Trophoblast cell (in vitro differentiated cells and primary cell): ENCODE results near the gene HIF3A.

ENCODE experiments used
- DNase-seq, 2 donors: peaks; one replicate each; pipeline ENCODE4 v3.0.0-alpha.2; 2016
- H2AFZ ChIP-seq: 2 replicates; pipeline ENCODE4 v1.6.1; 2013; ENCODE audit warnings: low read length, moderate library complexity, mild to moderate bottlenecking; ENCODE audit not compliant: insufficient read depth, poor library complexity
- H2AK5ac ChIP-seq: 2 replicates; pipeline ENCODE4 v1.6.1; 2013; ENCODE audit warnings: mild to moderate bottlenecking, low read length
- H2BK120ac ChIP-seq: 2 replicates; pipeline ENCODE4 v1.6.1; 2013; ENCODE audit warnings: low read length, mild to moderate bottlenecking, moderate library complexity; ENCODE audit not compliant: insufficient read depth, poor library complexity
- H2BK12ac ChIP-seq: 2 replicates; pipeline ENCODE4 v1.6.1; 2013; ENCODE audit warnings: mild to moderate bottlenecking, low read length, moderate library complexity
- H2BK5ac ChIP-seq: 2 replicates; pipeline ENCODE4 v1.6.1; 2013; ENCODE audit warnings: low read length, low read depth, moderate library complexity, mild to moderate bottlenecking; ENCODE audit not compliant: poor library complexity
- H3K14ac ChIP-seq: 2 replicates; pipeline ENCODE4 v1.6.1; 2013; ENCODE audit warnings: mild to moderate bottlenecking, low read length
- H3K18ac ChIP-seq: 2 replicates; pipeline ENCODE4 v1.6.1; 2013; ENCODE audit warnings: mild to moderate bottlenecking, low read length
- H3K23ac ChIP-seq: 2 replicates; pipeline ENCODE4 v1.6.1; 2013; ENCODE audit warnings: low read length
- H3K27ac ChIP-seq: 2 replicates; pipeline ENCODE4 v1.5.1; 2013; ENCODE audit warnings: low read depth, mild to moderate bottlenecking, inconsistent platforms, low read length, moderate library complexity
- H3K27me3 ChIP-seq: 2 replicates; pipeline ENCODE4 v1.6.1; 2013; ENCODE audit warnings: inconsistent platforms, mild to moderate bottlenecking, low read length, moderate library complexity; ENCODE audit not compliant: insufficient read depth
- H3K36me3 ChIP-seq, 2 experiments: 1 replicate in 1 of 2; 2 replicates in 1 of 2; pipeline ENCODE4 v1.6.1; 2013; ENCODE audit warnings: low read length in 2 of 2, mild to moderate bottlenecking in 2 of 2, moderate library complexity in 1 of 2; ENCODE audit not compliant: insufficient read depth in 2 of 2, control insufficient read depth in 1 of 2
- H3K4ac ChIP-seq: 2 replicates; pipeline ENCODE4 v1.6.1; 2013; ENCODE audit warnings: low read depth, mild to moderate bottlenecking, low read length, moderate library complexity
- H3K4me1 ChIP-seq, 2 experiments: 1 replicate in 1 of 2; 2 replicates in 1 of 2; pipeline ENCODE4 v1.6.1; 2013; ENCODE audit warnings: low read length in 2 of 2, mild to moderate bottlenecking in 2 of 2, moderate library complexity in 1 of 2; ENCODE audit not compliant: insufficient read depth in 2 of 2, control insufficient read depth in 1 of 2
- H3K4me2 ChIP-seq: 2 replicates; pipeline ENCODE4 v1.6.1; 2013; ENCODE audit warnings: inconsistent platforms, mild to moderate bottlenecking, low read length, moderate library complexity
- H3K4me3 ChIP-seq: 2 replicates; pipeline ENCODE4 v1.5.1; 2013; ENCODE audit warnings: mild to moderate bottlenecking, low read depth, low read length, inconsistent platforms
- H3K79me1 ChIP-seq: one replicate; pipeline ENCODE4 v1.6.1; 2013; ENCODE audit warnings: low read length
- H3K79me2 ChIP-seq: 2 replicates; pipeline ENCODE4 v1.6.1; 2013; ENCODE audit warnings: low read length, mild to moderate bottlenecking; ENCODE audit not compliant: control insufficient read depth, insufficient read depth, poor library complexity
- H3K9ac ChIP-seq: 2 replicates; pipeline ENCODE4 v1.6.1; 2013; ENCODE audit warnings: mild to moderate bottlenecking, low read length
- H3K9me3 ChIP-seq: 2 replicates; pipeline ENCODE4 v1.6.1; 2013; ENCODE audit warnings: low read depth, mild to moderate bottlenecking, control low read depth, inconsistent platforms, low read length; ENCODE audit not compliant: insufficient read depth
- H4K12ac ChIP-seq: 2 replicates; pipeline ENCODE4 v1.6.1; 2013; ENCODE audit warnings: low read depth, mild to moderate bottlenecking, low read length, moderate library complexity
- H4K8ac ChIP-seq: 2 replicates; pipeline ENCODE4 v1.6.1; 2013; ENCODE audit warnings: low read depth, mild to moderate bottlenecking, low read length, moderate library complexity
- H4K91ac ChIP-seq: one replicate; pipeline ENCODE4 v1.6.1; 2013; ENCODE audit warnings: low read depth, mild to moderate bottlenecking, low read length, moderate library complexity
- WGBS: extraction: QIAGEN DNeasy Blood & Tissue Kit; methylation state at CpG from one replicate; pipeline ENCODE4 v1.1.7; 2013; ENCODE audit warnings: missing lambda C conversion rate; ENCODE audit not compliant: insufficient read length, insufficient coverage; ENCODE audit errors: extremely low coverage; 5-methylcytosine and 5-hydroxymethylcytosine counted together

Gene HIF3A

GRCh38 chr19:46386996-46387712, 90.3 kb downstream of the HIF3A start:
- WGBS, result no CpG with 5 or more reads among the region's 30 CpGs
- no peak for DNase-seq

GRCh38 chr19:46387713-46388130, 90.9 kb downstream of the HIF3A start:
- H4K12ac ChIP-seq, result no peak overlapping the region
- H3K36me3 ChIP-seq, result peaks cover 74 to 77% of the 10 kb centered on the region in 2 experiments
- H3K9ac ChIP-seq, result no peak overlapping the region
- WGBS, result no CpG with 5 or more reads among the region's 10 CpGs
- peak overlapping the region; percentile 18 for H3K4me3 ChIP-seq
- no peaks in the 10 kb centered on the region for H3K79me2 ChIP-seq
- H4K91ac ChIP-seq, result no peak overlapping the region
- H2BK5ac ChIP-seq, result no peak overlapping the region
- H2BK120ac ChIP-seq, result no peak overlapping the region
- H3K18ac ChIP-seq, result no peak overlapping the region
- no peaks in the 10 kb centered on the region for H3K27me3 ChIP-seq
- no peak overlapping the region for H2BK12ac ChIP-seq
- peaks cover 7% of the 10 kb centered on the region for H3K9me3 ChIP-seq
- H3K4me1 ChIP-seq, result peaks cover 0 to 2% of the 10 kb centered on the region in 2 experiments
- H3K79me1 ChIP-seq, result no peaks in the 10 kb centered on the region
- H3K27ac ChIP-seq, result no peak overlapping the region
- no peak overlapping the region for H2AFZ ChIP-seq
- no peak overlapping the region for H3K4ac ChIP-seq
- no peak overlapping the region for H4K8ac ChIP-seq
- H3K14ac ChIP-seq, result no peak overlapping the region
- no peak overlapping the region for H2AK5ac ChIP-seq
- H3K4me2 ChIP-seq, result no peak overlapping the region
- no peak for DNase-seq
- H3K23ac ChIP-seq, result no peak overlapping the region

More at GRCh38 chr19:46386996-46387712, 90.3 kb downstream of the HIF3A start:
- Histone ChIP-seq H2BK12ac (no peak overlapping the region), H3K4ac (no peak overlapping the region), H3K79me2 (no peaks in the 10 kb centered on the region), H2BK5ac (no peak overlapping the region), H3K9me3 (peaks cover 7% of the 10 kb centered on the region), H3K27ac (no peak overlapping the region), H4K8ac (no peak overlapping the region), H4K12ac (no peak overlapping the region), H3K9ac (no peak overlapping the region), H4K91ac (no peak overlapping the region), H2AFZ (no peak overlapping the region), H3K4me1 (peaks cover 0 to under 1% of the 10 kb centered on the region in 2 experiments), H3K4me2 (no peak overlapping the region), H3K14ac (no peak overlapping the region), H3K36me3 (peaks cover 75 to 76% of the 10 kb centered on the region in 2 experiments), H3K18ac (no peak overlapping the region), H3K27me3 (no peaks in the 10 kb centered on the region), H2AK5ac (no peak overlapping the region), H3K79me1 (no peaks in the 10 kb centered on the region), H3K23ac (no peak overlapping the region), H3K4me3 (no peak overlapping the region), H2BK120ac (no peak overlapping the region)

- Histone ChIP-seq H3K23ac (no peak overlapping the region), H4K8ac (no peak overlapping the region), H3K4me1 (peaks cover 0 to 2% of the 10 kb centered on the region in 2 experiments), H3K14ac (no peak overlapping the region), H4K91ac (no peak overlapping the region), H3K79me1 (no peaks in the 10 kb centered on the region), H2AK5ac (no peak overlapping the region), H3K27me3 (no peaks in the 10 kb centered on the region), H2BK120ac (no peak overlapping the region), H3K4ac (no peak overlapping the region), H3K9ac (no peak overlapping the region), H2AFZ (no peak overlapping the region), H3K9me3 (peaks cover 7% of the 10 kb centered on the region), H2BK12ac (no peak overlapping the region), H4K12ac (no peak overlapping the region), H3K4me2 (no peak overlapping the region), H2BK5ac (no peak overlapping the region), H3K4me3 (no peak overlapping the region), H3K27ac (no peak overlapping the region), H3K36me3 (peaks cover 71 to 72% of the 10 kb centered on the region in 2 experiments), H3K18ac (no peak overlapping the region), H3K79me2 (no peaks in the 10 kb centered on the region)
- DNase-seq, result no peak
- WGBS, result no CpG with 5 or more reads among the region's 25 CpGs
Observed at GRCh38 chr19:46388311-46389095, 91.7 kb downstream of the HIF3A start.

- H3K14ac ChIP-seq, result no peak overlapping the region
- H4K8ac ChIP-seq, result no peak overlapping the region
- no peak overlapping the region for H2BK12ac ChIP-seq
- no peak overlapping the region for H3K18ac ChIP-seq
- H3K27me3 ChIP-seq, result no peaks in the 10 kb centered on the region
- no peaks in the 10 kb centered on the region for H3K79me2 ChIP-seq
- H2BK120ac ChIP-seq, result no peak overlapping the region
- no CpG with 5 or more reads among the region's 16 CpGs for WGBS
- H3K79me1 ChIP-seq, result no peaks in the 10 kb centered on the region
- H3K4me1 ChIP-seq, result peaks cover 5% of the 10 kb centered on the region in 2 experiments
- peaks cover 56 to 59% of the 10 kb centered on the region in 2 experiments for H3K36me3 ChIP-seq
- no peak for DNase-seq
- no peak overlapping the region for H4K12ac ChIP-seq
- peaks cover 7% of the 10 kb centered on the region for H3K9me3 ChIP-seq
- no peak overlapping the region for H3K9ac ChIP-seq
- no peak overlapping the region for H2AFZ ChIP-seq
- no peak overlapping the region for H3K4me3 ChIP-seq
- no peak overlapping the region for H3K4ac ChIP-seq
- no peak overlapping the region for H3K27ac ChIP-seq
- H2BK5ac ChIP-seq, result no peak overlapping the region
- H2AK5ac ChIP-seq, result no peak overlapping the region
- H3K23ac ChIP-seq, result no peak overlapping the region
- no peak overlapping the region for H3K4me2 ChIP-seq
- H4K91ac ChIP-seq, result no peak overlapping the region
Observed at GRCh38 chr19:46390121-46390858, 93.4 kb downstream of the HIF3A start.
